Mononuclear cell (primary cell): ENCODE results near the gene STAB1. TPM values are rescaled to one million over a fixed set of nuclear protein-coding genes. Genes with fewer than 3 reads are reported as not detected.

Experiments used
- H3K27me3 ChIP-seq: 2 replicates; pipeline ENCODE4 v1.6.0; 2011; ENCODE audit warnings: low read length, control low read depth; ENCODE audit not compliant: insufficient read depth
- H3K4me1 ChIP-seq: 2 replicates; pipeline ENCODE4 v1.5.1; 2011; ENCODE audit warnings: mild to moderate bottlenecking, low read length, control low read depth; ENCODE audit not compliant: insufficient read depth
- H3K4me3 ChIP-seq: 2 replicates; pipeline ENCODE4 v1.5.1; 2011; ENCODE audit warnings: mild to moderate bottlenecking, low read length, moderate library complexity
- H3K9me3 ChIP-seq: 2 replicates; pipeline ENCODE4 v1.5.1; 2011; ENCODE audit warnings: low read depth, mild to moderate bottlenecking, control low read depth, low read length
- total RNA-seq: library from RNA; depleted of rRNA; stranded (reverse); fragments of >200 nt; gene quantifications from one replicate; pipeline ENCODE4 v1.2.3, GENCODE V29; 2012

STAB1 gene
- total RNA-seq, 1 donor = 42.6 TPM

- Histone ChIP-seq H3K4me1 (peaks cover 12% of the 10 kb centered on the region), H3K27me3 (no peaks in the 10 kb centered on the region), H3K4me3 (no peak overlapping the region), H3K9me3 (no peaks in the 10 kb centered on the region)
Observed at GRCh38 chr3:52527732-52528585, 32.8 kb downstream of the STAB1 start.

- H3K27me3 ChIP-seq = no peaks in the 10 kb centered on the region
- H3K9me3 ChIP-seq = no peaks in the 10 kb centered on the region
- no peak overlapping the region for H3K4me3 ChIP-seq
- peaks cover 15% of the 10 kb centered on the region for H3K4me1 ChIP-seq
Observed at GRCh38 chr3:52528586-52529375, 33.6 kb downstream of the STAB1 start.

DNA sequence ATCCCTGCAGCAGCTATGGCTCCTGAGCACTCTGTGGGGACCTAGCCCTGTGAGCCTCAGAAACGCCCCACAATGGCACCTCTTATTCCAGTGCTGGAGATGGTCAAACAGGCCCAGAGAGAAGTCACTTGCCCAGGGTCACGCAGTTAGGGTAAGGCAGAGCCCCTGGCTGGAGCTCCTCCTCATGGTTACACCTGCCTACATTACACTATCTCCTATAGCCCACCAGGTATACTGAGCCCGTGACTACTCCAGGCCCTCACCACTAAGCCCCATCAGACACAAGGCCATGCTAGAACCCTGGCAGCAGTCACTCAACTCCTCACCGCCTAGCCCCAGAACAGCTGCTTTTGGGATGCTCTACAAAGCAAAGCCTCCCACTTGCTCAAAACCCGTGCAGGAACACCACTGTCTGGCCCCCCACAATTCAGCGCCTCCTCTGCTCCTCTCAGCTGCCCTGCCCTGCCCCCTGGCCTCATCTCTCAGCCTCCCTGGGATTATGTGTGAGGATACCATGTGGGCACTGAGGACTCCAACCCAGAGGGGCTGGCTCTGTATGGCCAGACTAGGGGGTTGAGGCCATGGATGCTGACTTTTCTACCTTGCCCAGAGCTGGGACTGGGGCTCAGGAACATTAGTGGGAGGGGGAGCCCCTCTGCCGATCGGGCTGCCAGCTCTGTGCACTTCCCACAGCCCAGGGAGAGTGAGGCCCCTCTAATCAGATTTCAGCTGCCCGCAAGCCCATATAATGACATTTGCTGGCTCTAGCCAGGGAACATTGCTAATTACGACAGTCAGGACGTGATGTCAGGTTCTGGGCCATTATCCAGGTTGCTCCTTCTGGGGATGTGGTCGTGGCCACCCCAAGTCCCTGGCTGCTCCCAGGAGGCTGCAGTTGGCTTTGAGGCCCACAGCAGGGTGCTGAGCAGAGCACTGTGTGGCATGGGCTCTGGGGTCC is 34.5 kb downstream of the STAB1 start:
- no peak overlapping the region for H3K4me3 ChIP-seq
- no peaks in the 10 kb centered on the region for H3K27me3 ChIP-seq
- H3K9me3 ChIP-seq = no peaks in the 10 kb centered on the region
- peaks cover 15% of the 10 kb centered on the region for H3K4me1 ChIP-seq

DNA sequence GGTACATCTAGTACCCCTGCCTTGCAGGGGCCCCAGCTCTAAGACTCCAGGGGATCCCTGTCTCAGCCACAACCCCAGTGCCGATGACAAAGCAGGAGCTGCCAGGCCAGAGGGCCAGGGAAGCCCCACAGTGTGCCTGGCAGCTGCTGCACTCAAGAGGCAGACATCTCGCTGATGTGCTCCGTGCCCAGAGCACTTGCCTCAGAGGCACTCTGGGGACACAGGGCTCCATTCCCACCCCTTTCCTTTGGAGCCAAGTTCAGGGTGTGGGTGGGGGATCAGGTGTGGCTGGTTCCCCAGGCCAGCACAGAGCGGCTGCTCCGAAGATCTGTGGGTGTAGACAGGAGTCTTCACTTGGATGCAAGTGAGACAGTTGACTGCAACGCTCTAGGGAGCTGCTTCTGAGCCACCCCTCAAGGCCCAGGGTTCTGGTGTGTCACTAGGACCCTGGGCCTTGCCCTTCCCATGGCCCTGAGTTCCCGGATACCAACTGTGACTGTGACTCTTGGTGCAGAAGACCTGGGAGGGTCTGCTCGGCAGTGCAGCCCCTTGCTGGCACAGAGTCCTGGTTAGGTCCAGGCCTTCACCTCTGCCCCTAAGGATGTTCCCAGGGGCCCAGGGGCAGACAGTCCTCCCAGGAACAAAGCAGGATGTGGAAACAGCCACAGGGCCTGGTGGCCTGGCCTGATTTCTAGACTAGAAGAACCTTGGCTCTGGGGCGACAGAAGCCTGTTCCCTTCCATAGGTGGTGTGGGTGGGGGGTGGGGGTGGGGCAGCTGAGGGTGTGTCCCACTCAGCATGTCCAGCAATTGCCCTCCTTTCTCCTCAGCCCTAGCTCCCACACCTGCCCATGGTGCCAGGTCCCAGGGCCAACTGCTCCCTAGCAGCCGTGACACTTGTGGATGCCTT is 36.0 kb downstream of the STAB1 start:
- no peaks in the 10 kb centered on the region for H3K27me3 ChIP-seq
- H3K4me3 ChIP-seq = no peak overlapping the region
- no peaks in the 10 kb centered on the region for H3K9me3 ChIP-seq
- peaks cover 24% of the 10 kb centered on the region for H3K4me1 ChIP-seq

DNA sequence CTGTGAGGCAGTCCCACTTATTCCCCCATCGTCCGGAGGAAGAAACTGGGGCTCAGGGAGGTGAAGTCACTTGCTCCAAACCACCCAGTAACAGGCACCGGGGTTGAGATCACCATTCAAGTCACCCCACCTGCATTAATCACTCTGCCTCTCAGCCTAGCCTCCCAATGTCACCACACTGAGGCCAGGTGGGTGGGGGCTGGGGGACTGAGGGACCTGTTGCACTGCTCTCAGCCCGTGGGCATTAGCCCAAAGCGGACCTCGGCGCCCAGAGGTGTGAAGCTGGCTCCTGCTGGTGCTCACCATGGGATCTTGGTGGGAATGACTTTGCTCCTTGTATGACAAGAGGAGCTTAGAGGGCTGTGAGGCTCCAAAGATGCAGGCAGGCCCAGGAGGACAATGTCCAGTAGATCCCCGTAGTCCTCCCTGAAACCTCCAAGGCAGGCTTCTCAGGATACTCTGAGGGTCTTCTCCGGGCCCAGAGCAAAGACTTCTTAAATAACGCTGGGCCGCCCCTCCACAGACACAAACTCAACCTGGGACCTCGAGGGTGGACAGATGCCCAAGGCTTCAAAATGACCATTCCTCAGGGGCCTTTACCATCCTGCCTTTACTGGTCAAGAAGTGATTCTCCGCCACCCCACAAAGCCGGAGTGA is 36.9 kb downstream of the STAB1 start:
- H3K9me3 ChIP-seq = no peaks in the 10 kb centered on the region
- H3K4me1 ChIP-seq = peaks cover 27% of the 10 kb centered on the region
- H3K27me3 ChIP-seq = no peaks in the 10 kb centered on the region
- H3K4me3 ChIP-seq = no peak overlapping the region

DNA sequence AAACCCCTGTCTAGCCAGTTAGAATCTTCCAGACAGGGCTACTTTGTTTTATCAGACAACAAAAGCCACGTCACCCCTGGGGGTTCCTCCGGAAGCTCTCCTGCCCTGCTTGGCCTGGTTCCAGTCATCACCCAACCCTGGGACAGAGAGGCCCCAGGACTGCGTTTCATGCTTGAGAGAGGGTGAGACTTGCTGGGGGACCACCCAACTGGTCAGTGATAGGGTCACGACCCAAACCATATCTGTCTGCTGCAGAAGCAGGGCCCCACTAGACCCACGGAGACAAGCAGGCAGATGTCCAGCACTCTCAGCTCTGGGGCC is 37.3 kb downstream of the STAB1 start:
- Histone ChIP-seq H3K4me1 (peaks cover 32% of the 10 kb centered on the region), H3K4me3 (peak overlapping the region; percentile 39), H3K27me3 (no peaks in the 10 kb centered on the region), H3K9me3 (no peaks in the 10 kb centered on the region)

GRCh38 chr3:52532838-52533622 is 37.9 kb downstream of the STAB1 start:
- H3K4me1 ChIP-seq = peaks cover 37% of the 10 kb centered on the region
- peak overlapping the region; percentile 39 for H3K4me3 ChIP-seq

GRCh38 chr3:52533623-52534280 is 38.6 kb downstream of the STAB1 start, which contains the start of gene NT5DC2:
TSS of gene NT5DC2 (minus strand) at chr3:52533857. CDS start at chr3:52533737, 120 bp downstream.
- Histone ChIP-seq H3K27me3 (no peaks in the 10 kb centered on the region), H3K9me3 (no peaks in the 10 kb centered on the region), H3K4me3 (peak within 1 kb of the TSS; percentile 39), H3K4me1 (peaks cover 45% of the 10 kb centered on the region)

More at GRCh38 chr3:52532838-52533622, 37.9 kb downstream of the STAB1 start:
- Histone ChIP-seq H3K27me3 (no peaks in the 10 kb centered on the region), H3K9me3 (no peaks in the 10 kb centered on the region)

DNA sequence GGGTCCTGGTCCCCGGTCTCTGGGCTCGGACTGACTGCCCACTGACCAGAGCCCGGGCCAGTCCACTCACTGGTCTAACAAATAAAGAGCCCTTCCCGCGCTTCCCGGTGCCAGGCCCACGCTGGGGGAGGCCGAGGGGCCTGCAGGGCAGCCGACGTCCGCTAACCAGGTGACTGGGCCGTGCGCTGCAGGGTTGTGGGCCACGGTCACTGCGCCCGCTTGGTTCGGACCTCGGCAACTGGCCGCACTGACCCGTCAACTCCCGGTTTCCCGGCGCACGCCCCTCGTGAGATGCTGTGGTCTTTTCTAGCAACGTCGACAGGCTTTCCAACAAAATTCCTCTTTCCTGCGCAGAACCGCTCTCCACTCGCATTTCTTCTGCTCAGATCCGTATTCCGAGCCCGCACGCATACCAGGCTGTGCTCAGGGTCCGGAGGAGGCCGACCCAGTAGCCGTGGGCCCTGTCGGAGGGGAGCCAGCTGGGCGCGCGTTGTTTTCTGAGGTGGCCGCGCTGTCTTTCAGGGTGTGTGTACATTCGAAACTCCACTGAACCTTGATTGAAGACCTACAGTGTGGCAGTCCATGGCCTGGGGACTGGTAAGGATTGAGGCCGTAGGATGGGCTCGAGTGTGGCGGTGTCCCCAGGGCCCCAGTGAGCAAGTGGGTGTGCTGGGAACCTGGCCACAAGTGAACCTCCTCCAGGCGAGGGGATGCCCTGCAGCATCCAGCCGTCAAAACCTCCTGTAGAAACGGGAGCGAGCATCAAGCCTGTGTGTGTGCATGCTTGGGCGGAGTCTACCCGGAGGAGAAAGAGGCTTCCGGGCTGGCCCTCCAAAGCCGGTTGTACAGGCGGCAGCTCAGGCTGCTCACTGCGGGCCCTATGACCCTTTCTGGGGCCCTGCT is 39.4 kb downstream of the STAB1 start:
- no peaks in the 10 kb centered on the region for H3K27me3 ChIP-seq
- peaks cover 53% of the 10 kb centered on the region for H3K4me1 ChIP-seq
- peak overlapping the region; percentile 16 for H3K4me3 ChIP-seq
- no peaks in the 10 kb centered on the region for H3K9me3 ChIP-seq

DNA sequence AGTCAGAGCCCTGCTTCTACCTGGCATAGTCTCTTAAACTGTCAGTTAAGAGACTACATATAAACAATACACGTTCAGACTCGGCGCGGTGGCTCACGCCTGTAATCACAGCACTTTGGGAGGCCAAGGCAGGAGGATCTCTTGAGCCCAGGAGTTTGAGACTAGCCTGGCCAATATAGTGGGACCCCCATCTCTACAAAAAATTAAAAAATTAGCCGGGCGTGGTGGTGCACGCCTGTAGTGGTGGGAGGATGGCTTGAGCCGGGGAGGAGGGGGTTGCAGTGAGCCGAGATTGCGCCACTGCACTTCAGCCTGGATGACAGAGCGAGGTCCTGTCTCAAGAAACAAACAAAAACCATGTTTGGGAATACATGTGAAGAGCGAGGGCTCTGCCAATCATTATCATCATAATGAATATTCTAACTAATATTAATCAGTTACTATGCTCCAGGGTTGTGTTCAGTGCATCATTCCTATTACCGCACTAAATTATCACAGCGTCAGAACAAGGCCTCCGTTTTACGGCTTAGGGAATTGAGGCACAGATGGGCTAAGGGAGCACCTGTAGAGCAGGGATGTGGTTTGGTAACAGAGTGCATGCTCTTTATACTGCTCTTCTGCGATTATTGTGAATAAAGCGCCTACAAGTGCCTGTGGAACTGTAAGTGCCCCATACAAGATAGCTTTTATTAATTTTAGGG is 40.4 kb downstream of the STAB1 start:
- no peaks in the 10 kb centered on the region for H3K9me3 ChIP-seq
- peaks cover 57% of the 10 kb centered on the region for H3K4me1 ChIP-seq
- H3K27me3 ChIP-seq = no peaks in the 10 kb centered on the region
- no peak overlapping the region for H3K4me3 ChIP-seq

DNA sequence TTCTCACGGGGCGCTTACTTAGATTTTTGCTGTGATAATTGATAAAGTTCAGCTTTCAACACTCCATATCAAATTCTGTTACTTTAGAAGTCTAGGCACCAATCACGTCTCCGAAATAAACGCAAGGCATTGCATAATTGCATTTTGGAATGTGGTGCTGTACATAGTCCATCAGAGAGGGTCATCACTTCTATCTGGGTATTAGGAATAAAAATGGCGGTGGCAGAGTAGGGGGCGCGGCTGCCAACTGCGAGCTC is 40.9 kb downstream of the STAB1 start:
- Histone ChIP-seq H3K4me1 (peaks cover 57% of the 10 kb centered on the region), H3K9me3 (no peaks in the 10 kb centered on the region), H3K27me3 (no peaks in the 10 kb centered on the region), H3K4me3 (no peak overlapping the region)
